ENCODE data around the gene RABEP2. TPM values are rescaled to one million over a fixed set of nuclear protein-coding genes. Genes with fewer than 3 reads are reported as not detected.

Gene RABEP2, protein sequence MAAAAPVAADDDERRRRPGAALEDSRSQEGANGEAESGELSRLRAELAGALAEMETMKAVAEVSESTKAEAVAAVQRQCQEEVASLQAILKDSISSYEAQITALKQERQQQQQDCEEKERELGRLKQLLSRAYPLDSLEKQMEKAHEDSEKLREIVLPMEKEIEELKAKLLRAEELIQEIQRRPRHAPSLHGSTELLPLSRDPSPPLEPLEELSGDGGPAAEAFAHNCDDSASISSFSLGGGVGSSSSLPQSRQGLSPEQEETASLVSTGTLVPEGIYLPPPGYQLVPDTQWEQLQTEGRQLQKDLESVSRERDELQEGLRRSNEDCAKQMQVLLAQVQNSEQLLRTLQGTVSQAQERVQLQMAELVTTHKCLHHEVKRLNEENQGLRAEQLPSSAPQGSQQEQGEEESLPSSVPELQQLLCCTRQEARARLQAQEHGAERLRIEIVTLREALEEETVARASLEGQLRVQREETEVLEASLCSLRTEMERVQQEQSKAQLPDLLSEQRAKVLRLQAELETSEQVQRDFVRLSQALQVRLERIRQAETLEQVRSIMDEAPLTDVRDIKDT
- total RNA-seq (2021) (15.4 and 17.6 TPM in 2 replicates), Bru-seq, nascent RNA (percentile 47 among the genes with signal in this experiment), BruChase-seq, experiment 1, labeled RNA remaining after a 2-hour chase (percentile 51 among the genes with signal in this experiment), BruChase-seq, experiment 2, labeled RNA remaining after a 6-hour chase (percentile 62 among the genes with signal in this experiment)
- long read RNA-seq, partial matches to known transcripts, result 0 of 4 reads
- long read RNA-seq, other reads (novel, unspliced or antisense), result 3 of 4 reads

DNA sequence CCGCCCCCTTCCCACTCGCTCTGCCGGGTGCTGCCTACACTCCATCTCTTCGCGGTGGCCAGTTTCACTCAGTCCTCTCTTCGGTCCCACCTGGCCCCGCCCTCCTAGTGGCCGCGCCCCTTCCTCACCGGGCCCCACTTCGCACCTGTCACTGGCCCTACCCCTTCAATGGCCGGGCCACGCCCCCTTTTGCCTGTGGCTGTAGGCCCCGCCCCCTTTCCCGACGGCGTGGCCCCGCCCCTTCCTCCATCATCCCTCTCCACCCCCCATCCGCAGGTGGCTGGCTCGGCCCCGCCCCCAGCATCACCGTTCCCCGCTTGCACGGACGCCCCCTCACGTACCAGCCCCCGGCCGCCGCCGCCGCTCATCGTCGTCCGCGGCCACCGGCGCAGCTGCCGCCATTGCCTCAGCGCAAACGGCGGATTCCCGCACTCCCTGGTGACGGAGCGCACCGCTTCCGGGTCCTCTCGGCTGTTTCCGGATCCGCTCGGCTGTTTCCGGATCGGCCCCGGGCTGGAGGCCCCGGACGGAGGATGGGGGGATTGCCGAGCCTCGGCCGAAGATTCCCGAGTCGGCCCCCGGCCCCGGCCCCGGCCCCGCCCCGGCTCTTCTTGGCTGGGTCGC lies at the start of gene RABEP2:
Gene RABEP2 (minus strand): TSS at position 477 of the 624 bp plus-strand sequence. CDS start 75 bp downstream, at position 402.
- ChIA-PET CTCF (no interaction called here), POLR2A (ENCODE audit: low non-redundant PET) (no interaction called here)
- Histone ChIP-seq H3K4me1 (ENCODE audit: insufficient read depth, low read length, poor library complexity, severe bottlenecking) (no peaks in the 10 kb centered on the region), H3K27ac (ENCODE audit: low read depth, low read length, poor library complexity, severe bottlenecking) (peak within 1 kb of the TSS; percentile 97), H3K9me3 (ENCODE audit: low read depth, low read length, poor library complexity, severe bottlenecking) (no peaks in the 10 kb centered on the region), H3K4me3 (ENCODE audit: low read depth, low read length, poor library complexity, severe bottlenecking) (peak within 1 kb of the TSS; percentile 96), H3K27me3 (replicated peaks; ENCODE audit: insufficient read depth, low read depth, low read length, poor library complexity) (no peaks in the 10 kb centered on the region), H3K36me3 (ENCODE audit: insufficient read depth, low read length, poor library complexity, severe bottlenecking) (no peaks in the 10 kb centered on the region)
- TF ChIP-seq EZH2 (IDR thresholded peaks at IDR 0.05; ENCODE audit: borderline replicate concordance, low read depth, low read length, poor library complexity, severe bottlenecking), result no peak
- TF ChIP-seq, protein P1, sequence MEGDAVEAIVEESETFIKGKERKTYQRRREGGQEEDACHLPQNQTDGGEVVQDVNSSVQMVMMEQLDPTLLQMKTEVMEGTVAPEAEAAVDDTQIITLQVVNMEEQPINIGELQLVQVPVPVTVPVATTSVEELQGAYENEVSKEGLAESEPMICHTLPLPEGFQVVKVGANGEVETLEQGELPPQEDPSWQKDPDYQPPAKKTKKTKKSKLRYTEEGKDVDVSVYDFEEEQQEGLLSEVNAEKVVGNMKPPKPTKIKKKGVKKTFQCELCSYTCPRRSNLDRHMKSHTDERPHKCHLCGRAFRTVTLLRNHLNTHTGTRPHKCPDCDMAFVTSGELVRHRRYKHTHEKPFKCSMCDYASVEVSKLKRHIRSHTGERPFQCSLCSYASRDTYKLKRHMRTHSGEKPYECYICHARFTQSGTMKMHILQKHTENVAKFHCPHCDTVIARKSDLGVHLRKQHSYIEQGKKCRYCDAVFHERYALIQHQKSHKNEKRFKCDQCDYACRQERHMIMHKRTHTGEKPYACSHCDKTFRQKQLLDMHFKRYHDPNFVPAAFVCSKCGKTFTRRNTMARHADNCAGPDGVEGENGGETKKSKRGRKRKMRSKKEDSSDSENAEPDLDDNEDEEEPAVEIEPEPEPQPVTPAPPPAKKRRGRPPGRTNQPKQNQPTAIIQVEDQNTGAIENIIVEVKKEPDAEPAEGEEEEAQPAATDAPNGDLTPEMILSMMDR (conservative IDR thresholded peaks at IDR 0.05; ENCODE audit: low read depth, low read length), result no peak
- intact Hi-C loops (cut with micrococcal nuclease; ENCODE audit: unreplicated experiment), result loop anchor here (10.0 kb wide), 1 partner anchor 50 kb away; the partner anchor contains the start of gene ATP2A1
- no TSS peak for BruUV-seq (replicated peaks)
- DNase-seq (ENCODE audit: low spot score), result peak; percentile 95

DNA sequence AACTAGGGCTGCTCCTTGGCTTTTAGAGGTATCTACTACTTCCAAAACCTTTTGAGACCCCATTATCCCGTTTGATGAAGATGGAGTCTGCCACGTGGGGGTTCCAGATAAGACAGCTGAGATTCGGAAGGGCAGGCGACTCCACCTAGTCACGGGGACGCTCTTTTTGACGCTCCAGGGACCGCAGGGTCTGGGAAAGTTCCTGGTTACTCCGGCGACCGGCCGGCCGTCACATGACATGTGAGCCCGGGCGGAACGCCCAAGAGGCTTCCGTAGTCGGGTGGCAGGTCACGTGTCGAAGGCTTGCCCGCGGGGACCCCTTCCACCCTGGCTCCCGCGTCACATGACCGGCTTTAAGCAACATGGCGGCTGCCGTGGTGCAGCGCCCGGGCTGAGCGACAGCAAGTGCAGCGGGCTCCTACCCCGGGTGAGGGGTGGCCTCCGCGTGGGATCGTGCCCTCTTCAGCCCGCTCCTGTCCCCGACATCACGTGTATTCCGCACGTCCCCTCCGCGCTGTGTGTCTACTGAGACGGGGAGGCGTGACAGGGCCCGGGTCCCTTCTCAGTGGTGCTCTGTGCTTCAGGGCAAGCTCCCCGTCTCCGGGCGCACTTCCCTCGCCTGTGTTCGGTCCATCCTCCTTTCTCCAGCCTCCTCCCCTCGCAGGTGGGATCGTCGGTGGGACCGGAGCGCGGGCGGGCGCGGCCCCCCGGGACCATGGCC lies 49.6 kb upstream of the RABEP2 start, which contains the start of gene SPNS1:
Gene SPNS1 (plus strand): TSS at position 342 of the 721 bp plus-strand sequence. CDS start 374 bp downstream, at position 716.
- peak; percentile 97 for DNase-seq (ENCODE audit: low spot score)
- BruUV-seq (replicated peaks), result no TSS peak
- TF ChIP-seq EZH2 (IDR thresholded peaks at IDR 0.05; ENCODE audit: borderline replicate concordance, low read depth, low read length, poor library complexity, severe bottlenecking), result no peak
- TF ChIP-seq, protein P1 (conservative IDR thresholded peaks at IDR 0.05; ENCODE audit: low read depth, low read length), result no peak
- Histone ChIP-seq H3K4me3 (ENCODE audit: low read depth, low read length, poor library complexity, severe bottlenecking) (peak within 1 kb of the TSS; percentile 99), H3K36me3 (ENCODE audit: insufficient read depth, low read length, poor library complexity, severe bottlenecking) (no peaks in the 10 kb centered on the region), H3K27ac (ENCODE audit: low read depth, low read length, poor library complexity, severe bottlenecking) (peak within 1 kb of the TSS; percentile 51), H3K4me1 (ENCODE audit: insufficient read depth, low read length, poor library complexity, severe bottlenecking) (peaks cover 8% of the 10 kb centered on the region), H3K27me3 (replicated peaks; ENCODE audit: insufficient read depth, low read depth, low read length, poor library complexity) (no peaks in the 10 kb centered on the region), H3K9me3 (ENCODE audit: low read depth, low read length, poor library complexity, severe bottlenecking) (no peaks in the 10 kb centered on the region)
- intact Hi-C loops (cut with micrococcal nuclease; ENCODE audit: unreplicated experiment), result no loop called here
- CTCF ChIA-PET, result no interaction called here
- POLR2A ChIA-PET (ENCODE audit: low non-redundant PET), result interaction anchor here (0.6 kb wide), 1 partner anchor 112 kb away, joined by 3 read pairs; no protein-coding TSS in a partner anchor
